Mammary epithelial cell (primary cell): ENCODE measurements around the gene C3orf38.

Source experiments
- EZH2 ChIP-seq: IDR thresholded peaks from 2 replicates; pipeline ENCODE4 v1.6.1; 2012; ENCODE audit warnings: low read length, inconsistent platforms, borderline replicate concordance
- TF ChIP-seq, protein P1 (sequence below), 2 donors: IDR thresholded peaks in 1 of 2; conservative IDR thresholded peaks in 1 of 2; 2 replicates each; pipeline ENCODE4 v1.5.1; 2011 to 2012; ENCODE audit warnings: inconsistent platforms in 2 of 2, low read length in 2 of 2, mild to moderate bottlenecking in 2 of 2, control low read depth in 1 of 2, low read depth in 1 of 2; ENCODE audit not compliant: insufficient read depth in 1 of 2; ENCODE audit errors: extremely low read depth in 1 of 2

DNA sequence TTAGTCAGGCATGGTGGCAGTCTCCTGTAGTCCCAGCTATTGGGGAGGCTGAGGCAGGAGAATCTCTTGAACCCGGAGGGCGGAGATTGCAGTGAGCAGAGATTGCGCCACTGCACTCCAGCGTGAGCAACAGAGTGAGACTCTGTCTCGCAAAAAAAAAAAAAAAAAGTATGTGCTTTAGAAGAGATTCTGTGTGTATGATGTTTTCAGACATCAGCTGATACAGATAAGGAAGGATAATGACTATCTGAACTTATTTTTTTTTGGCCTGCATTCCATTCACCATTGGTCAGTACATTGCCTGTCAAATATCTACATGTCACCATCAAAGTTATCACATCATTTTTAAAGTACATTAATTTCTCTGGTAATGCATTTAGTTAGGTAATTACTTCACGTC lies 17.4 kb downstream of the C3orf38 start:
- TF ChIP-seq, protein P1, sequence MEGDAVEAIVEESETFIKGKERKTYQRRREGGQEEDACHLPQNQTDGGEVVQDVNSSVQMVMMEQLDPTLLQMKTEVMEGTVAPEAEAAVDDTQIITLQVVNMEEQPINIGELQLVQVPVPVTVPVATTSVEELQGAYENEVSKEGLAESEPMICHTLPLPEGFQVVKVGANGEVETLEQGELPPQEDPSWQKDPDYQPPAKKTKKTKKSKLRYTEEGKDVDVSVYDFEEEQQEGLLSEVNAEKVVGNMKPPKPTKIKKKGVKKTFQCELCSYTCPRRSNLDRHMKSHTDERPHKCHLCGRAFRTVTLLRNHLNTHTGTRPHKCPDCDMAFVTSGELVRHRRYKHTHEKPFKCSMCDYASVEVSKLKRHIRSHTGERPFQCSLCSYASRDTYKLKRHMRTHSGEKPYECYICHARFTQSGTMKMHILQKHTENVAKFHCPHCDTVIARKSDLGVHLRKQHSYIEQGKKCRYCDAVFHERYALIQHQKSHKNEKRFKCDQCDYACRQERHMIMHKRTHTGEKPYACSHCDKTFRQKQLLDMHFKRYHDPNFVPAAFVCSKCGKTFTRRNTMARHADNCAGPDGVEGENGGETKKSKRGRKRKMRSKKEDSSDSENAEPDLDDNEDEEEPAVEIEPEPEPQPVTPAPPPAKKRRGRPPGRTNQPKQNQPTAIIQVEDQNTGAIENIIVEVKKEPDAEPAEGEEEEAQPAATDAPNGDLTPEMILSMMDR (conservative IDR thresholded peaks at IDR 0.05 in 1 of 2, IDR thresholded peaks at IDR 0.05 in 1 of 2; ENCODE audit: extremely low read depth in 1 of 2, insufficient read depth in 1 of 2, low read depth in 1 of 2, low read length in 2 of 2), result no peak
- no peak for TF ChIP-seq EZH2
